Ishikawa (cell line): ENCODE results near the gene SLC1A2.

Source experiments
- CREB1 ChIP-seq: IDR thresholded peaks from 2 replicates; pipeline ENCODE4 v1.6.1; 2012; ENCODE audit warnings: low read depth
- EGR1 ChIP-seq: IDR thresholded peaks from 2 replicates; pipeline ENCODE4 v1.6.1; 2012
- NFIC ChIP-seq: IDR thresholded peaks from 2 replicates; pipeline ENCODE4 v1.6.1; 2012
- RAD21 ChIP-seq: IDR thresholded peaks from 2 replicates; pipeline ENCODE4 v1.6.1; 2012; ENCODE audit warnings: low read depth
- REST ChIP-seq: IDR thresholded peaks from 2 replicates; pipeline ENCODE4 v1.6.1; 2012; ENCODE audit warnings: low read depth, mild to moderate bottlenecking
- TAF1 ChIP-seq: IDR thresholded peaks from 2 replicates; pipeline ENCODE4 v1.6.1; 2012; ENCODE audit warnings: low read depth, mild to moderate bottlenecking
- TCF12 ChIP-seq: IDR thresholded peaks from 2 replicates; pipeline ENCODE4 v1.6.1; 2012; ENCODE audit warnings: low read depth
- USF1 ChIP-seq: IDR thresholded peaks from 2 replicates; pipeline ENCODE4 v1.6.1; 2012
- YY1 ChIP-seq: IDR thresholded peaks from 2 replicates; pipeline ENCODE4 v1.6.1; 2012; ENCODE audit warnings: low read depth

GRCh38 chr11:35404388-35404775 lies 15.0 kb downstream of the SLC1A2 start:
- TF ChIP-seq TAF1 (no peak), REST (no peak), RAD21 (peak; percentile 70), NFIC (no peak), YY1 (no peak), USF1 (peak; percentile 53; the same call in 1 of the 2 replicates), TCF12 (no peak), EGR1 (no peak), CREB1 (no peak)
